GM18868 (cell line): ENCODE measurements around the gene THOP1.

Experiments
- ATAC-seq: cut with Tn5 transposase; IDR thresholded peaks from one replicate; pipeline ENCODE4 v1.9.1; 2021; ENCODE audit warnings: mild to moderate bottlenecking, moderate library complexity; ENCODE audit not compliant: unreplicated experiment

Gene THOP1

GRCh38 chr19:2785244-2785997 is at the start of gene THOP1:
Gene THOP1 (plus strand): TSS chr19:2785503. CDS start chr19:2785663, 160 bp downstream.
- peak; percentile 65 for ATAC-seq

- no peak for ATAC-seq
Measured at GRCh38 chr19:2736550-2737190, 48.6 kb upstream of the THOP1 start.

GRCh38 chr19:2739602-2740313 is 45.5 kb upstream of the THOP1 start, which contains the start of gene SLC39A3:
Gene SLC39A3 (minus strand): TSS chr19:2740017. CDS start chr19:2737257, 2,760 bp downstream.
- peak; percentile 95 for ATAC-seq

GRCh38 chr19:2740314-2740656 is 45.0 kb upstream of the THOP1 start:
- ATAC-seq = no peak

- ATAC-seq = no peak
Measured at GRCh38 chr19:2743099-2743498, 42.2 kb upstream of the THOP1 start.

- ATAC-seq = no peak
Measured at GRCh38 chr19:2744113-2744512, 41.2 kb upstream of the THOP1 start.

GRCh38 chr19:2747349-2747748 is 38.0 kb upstream of the THOP1 start:
- no peak for ATAC-seq

GRCh38 chr19:2750808-2751437 is 34.4 kb upstream of the THOP1 start:
- no peak for ATAC-seq

- no peak for ATAC-seq
Measured at GRCh38 chr19:2751438-2751830, 33.9 kb upstream of the THOP1 start.

GRCh38 chr19:2754659-2755447 is 30.4 kb upstream of the THOP1 start:
- ATAC-seq = no peak

GRCh38 chr19:2755448-2755705 is 29.9 kb upstream of the THOP1 start:
- ATAC-seq = no peak

GRCh38 chr19:2755811-2756210 is 29.5 kb upstream of the THOP1 start:
- no peak for ATAC-seq

- no peak for ATAC-seq
Measured at GRCh38 chr19:2756477-2756876, 28.8 kb upstream of the THOP1 start.

GRCh38 chr19:2756921-2757881 is 28.1 kb upstream of the THOP1 start:
- ATAC-seq = no peak

GRCh38 chr19:2758601-2759313 is 26.5 kb upstream of the THOP1 start:
- ATAC-seq = no peak

- ATAC-seq = no peak
Measured at GRCh38 chr19:2759362-2759761, 25.9 kb upstream of the THOP1 start.

GRCh38 chr19:2759965-2760364 is 25.3 kb upstream of the THOP1 start:
- no peak for ATAC-seq

GRCh38 chr19:2761309-2761677 is 24.0 kb upstream of the THOP1 start:
- ATAC-seq = no peak
